Tibial nerve (tissue), 4 donors: ENCODE measurements around the gene TMEM204. TPM values are rescaled to one million over a fixed set of nuclear protein-coding genes. Genes with fewer than 3 reads are reported as not detected.

Experiments used
- DNase-seq, 2 donors: peaks; one replicate each; pipeline ENCODE4 v3.0.0-alpha.2; 2019; ENCODE audit warnings: low spot score in 2 of 2
- H3K27ac ChIP-seq, 4 donors: fragments of 200-600 bp; sonication (generic) in 3 of 4; one replicate each; pipeline ENCODE4 v1.5.1; 2017 to 2019; ENCODE audit warnings: mild to moderate bottlenecking in 1 of 4
- H3K27me3 ChIP-seq, 2 donors: fragments of 200-600 bp; sonication (generic) in 1 of 2; one replicate each; pipeline versions ENCODE4 v1.5.1 to v1.6.0; 2017 to 2019
- H3K36me3 ChIP-seq, 3 donors: fragments of 200-600 bp; sonication (generic); one replicate each; pipeline ENCODE4 v1.5.1; 2018 to 2019
- H3K4me1 ChIP-seq, 4 donors: fragments of 200-600 bp; sonication (generic) in 3 of 4; one replicate each; pipeline ENCODE4 v1.5.1; 2017 to 2019
- H3K4me3 ChIP-seq, 4 donors: fragments of 200-600 bp; sonication (generic) in 3 of 4; one replicate each; pipeline ENCODE4 v1.5.1; 2017 to 2019; ENCODE audit warnings: mild to moderate bottlenecking in 1 of 4, moderate library complexity in 1 of 4
- H3K9me3 ChIP-seq, 4 donors: fragments of 200-600 bp; sonication (generic) in 3 of 4; one replicate each; pipeline ENCODE4 v1.5.1; 2017 to 2019
- EP300 ChIP-seq, 2 donors: sonication (generic); formaldehyde crosslinking; IDR thresholded peaks; one replicate each; pipeline ENCODE4 v1.6.1; 2017; ENCODE audit warnings: antibody characterized with exemption in 2 of 2, mild to moderate bottlenecking in 1 of 2
- POLR2A ChIP-seq, 2 donors: fragments of 450-650 bp; IDR thresholded peaks; one replicate each; pipeline ENCODE4 v1.6.1; 2017; ENCODE audit warnings: antibody characterized with exemption in 2 of 2, mild to moderate bottlenecking in 2 of 2, moderate library complexity in 2 of 2
- WGBS, 2 donors: methylation state at CpG; one replicate each; pipeline ENCODE4 v1.1.5; 2018; 5-methylcytosine and 5-hydroxymethylcytosine counted together
- total RNA-seq, 4 donors: library from RNA; depleted of rRNA; stranded (reverse); fragments of >200 nt; gene quantifications; one replicate each; pipeline ENCODE4 v1.1.0, GENCODE V29; 2016
- TF ChIP-seq, protein P1 (sequence below), 5 experiments: fragments of 200-600 bp in 3 of 5; fragments of 450-650 bp in 2 of 5; sonication (generic) in 3 of 5; IDR thresholded peaks; one replicate each; pipeline ENCODE4 v1.5.1; 2016 to 2019; ENCODE audit warnings: antibody characterized with exemption in 5 of 5, mild to moderate bottlenecking in 3 of 5, moderate library complexity in 2 of 5

Gene TMEM204
- total RNA-seq, 4 donors from 2014 or later = 46.3 to 53.7 (median 48.9) TPM

DNA sequence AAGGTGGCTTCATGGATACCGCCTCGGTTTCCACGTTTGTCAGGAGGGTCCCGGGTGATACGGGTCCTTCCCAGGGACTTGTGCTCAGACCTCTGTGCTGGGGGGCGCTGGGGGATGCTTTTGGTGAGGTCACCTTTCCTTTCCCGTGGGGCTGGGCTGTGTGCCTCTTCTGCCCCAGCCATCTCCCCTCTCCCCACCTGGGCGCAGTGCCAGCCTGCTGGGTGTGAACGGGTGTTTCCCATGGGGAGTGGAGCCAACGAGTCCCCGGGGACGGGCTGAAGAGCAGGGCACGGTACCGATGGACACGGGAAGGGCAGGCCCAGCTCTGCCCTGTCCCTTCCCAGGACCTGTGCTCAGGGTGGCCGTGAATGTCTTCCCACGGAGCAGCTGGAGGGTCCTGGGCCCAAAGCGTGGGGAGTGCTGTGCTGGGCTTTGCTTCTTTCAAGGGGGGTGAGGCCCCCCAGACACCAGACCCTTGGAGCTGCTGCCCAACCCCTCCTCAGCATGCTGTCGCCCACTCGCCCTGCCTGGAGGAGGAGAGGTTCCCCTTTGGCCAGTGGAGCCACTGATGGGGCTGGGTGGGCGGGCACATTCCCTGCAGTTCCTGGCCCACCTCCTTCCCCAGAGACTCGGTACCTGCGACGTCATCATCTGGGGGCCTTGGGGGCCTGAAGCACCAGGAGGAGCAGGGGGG, 24.8 kb upstream of the TMEM204 start:
- 77 to 80% methylated on average over 15 to 24 of the region's 24 CpGs for WGBS, 2 donors
- no peak overlapping the region for H3K4me3 ChIP-seq
- H3K27ac ChIP-seq = no peak overlapping the region
- peaks cover 0 to under 1% (median 0%) of the 10 kb centered on the region in 4 donors for H3K9me3 ChIP-seq
- TF ChIP-seq POLR2A (IDR thresholded peaks at IDR 0.05) (no peak), EP300 (IDR thresholded peaks at IDR 0.05) (no peak)
- TF ChIP-seq, protein P1, sequence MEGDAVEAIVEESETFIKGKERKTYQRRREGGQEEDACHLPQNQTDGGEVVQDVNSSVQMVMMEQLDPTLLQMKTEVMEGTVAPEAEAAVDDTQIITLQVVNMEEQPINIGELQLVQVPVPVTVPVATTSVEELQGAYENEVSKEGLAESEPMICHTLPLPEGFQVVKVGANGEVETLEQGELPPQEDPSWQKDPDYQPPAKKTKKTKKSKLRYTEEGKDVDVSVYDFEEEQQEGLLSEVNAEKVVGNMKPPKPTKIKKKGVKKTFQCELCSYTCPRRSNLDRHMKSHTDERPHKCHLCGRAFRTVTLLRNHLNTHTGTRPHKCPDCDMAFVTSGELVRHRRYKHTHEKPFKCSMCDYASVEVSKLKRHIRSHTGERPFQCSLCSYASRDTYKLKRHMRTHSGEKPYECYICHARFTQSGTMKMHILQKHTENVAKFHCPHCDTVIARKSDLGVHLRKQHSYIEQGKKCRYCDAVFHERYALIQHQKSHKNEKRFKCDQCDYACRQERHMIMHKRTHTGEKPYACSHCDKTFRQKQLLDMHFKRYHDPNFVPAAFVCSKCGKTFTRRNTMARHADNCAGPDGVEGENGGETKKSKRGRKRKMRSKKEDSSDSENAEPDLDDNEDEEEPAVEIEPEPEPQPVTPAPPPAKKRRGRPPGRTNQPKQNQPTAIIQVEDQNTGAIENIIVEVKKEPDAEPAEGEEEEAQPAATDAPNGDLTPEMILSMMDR (IDR thresholded peaks at IDR 0.05) = no peak
- no peak for DNase-seq
- peaks cover 0 to 94% (median 0%) of the 10 kb centered on the region in 3 donors for H3K36me3 ChIP-seq
- no peaks in the 10 kb centered on the region for H3K4me1 ChIP-seq
- no peaks in the 10 kb centered on the region for H3K27me3 ChIP-seq

DNA sequence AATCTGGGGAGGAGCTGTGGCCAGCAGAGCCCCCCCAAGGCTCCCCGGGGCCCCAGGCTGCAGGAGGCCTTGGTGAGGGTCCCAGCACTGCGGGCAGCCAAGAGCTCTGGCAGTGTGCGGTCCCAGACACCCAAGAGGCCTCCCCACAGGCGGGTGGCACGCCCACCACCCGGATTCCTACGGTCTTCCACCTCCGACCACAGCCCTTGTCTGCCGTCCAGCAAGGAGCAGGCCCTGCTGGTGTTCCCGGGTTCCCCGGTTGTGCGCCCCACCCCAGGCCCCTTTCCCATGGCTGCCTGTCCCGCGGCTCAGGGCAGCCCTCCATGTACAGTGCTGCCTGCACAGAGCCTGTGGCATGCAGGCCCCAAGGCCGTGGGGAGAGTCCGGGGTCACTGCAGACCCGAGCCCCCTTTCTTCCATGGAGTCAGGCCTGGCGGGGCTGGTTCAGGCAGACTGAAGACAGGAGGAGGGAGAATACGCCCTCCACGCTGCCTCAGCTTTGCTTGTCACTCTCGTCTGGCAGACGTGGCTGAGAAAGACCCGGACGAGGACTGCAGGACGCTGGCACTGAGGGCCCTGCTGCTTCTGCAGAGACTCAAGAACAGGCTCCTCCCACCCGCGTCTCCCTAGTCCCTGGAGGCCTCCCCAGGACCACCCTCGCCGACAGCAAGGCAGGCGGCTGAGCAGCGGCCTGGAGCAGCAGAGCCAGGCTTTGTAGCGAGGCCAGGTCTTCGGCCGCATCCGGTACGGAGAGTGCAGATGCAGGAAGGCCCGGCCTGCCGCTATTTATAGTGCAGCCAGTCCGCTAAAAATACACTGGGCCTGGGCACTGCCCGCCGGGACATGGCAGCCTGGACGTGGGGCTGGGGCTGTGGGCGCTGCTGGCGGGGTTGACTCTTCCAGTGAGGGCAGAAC, 23.9 kb upstream of the TMEM204 start:
- H3K9me3 ChIP-seq = peaks cover 0 to 10% (median 0%) of the 10 kb centered on the region in 4 donors
- peak overlapping the region in 2 of 4 donors; percentile 8 to 43 for H3K27ac ChIP-seq
- H3K4me1 ChIP-seq = no peaks in the 10 kb centered on the region
- no peak overlapping the region for H3K4me3 ChIP-seq
- no peak for DNase-seq
- WGBS, 2 donors = 75 to 76% methylated on average over 25 to 35 of the region's 44 CpGs
- peaks cover 0 to 97% (median 0%) of the 10 kb centered on the region in 3 donors for H3K36me3 ChIP-seq
- no peaks in the 10 kb centered on the region for H3K27me3 ChIP-seq
- TF ChIP-seq EP300 (IDR thresholded peaks at IDR 0.05) = peak in 1 of 2 donors; percentile 29
- TF ChIP-seq, protein P1 (IDR thresholded peaks at IDR 0.05) = no peak

DNA sequence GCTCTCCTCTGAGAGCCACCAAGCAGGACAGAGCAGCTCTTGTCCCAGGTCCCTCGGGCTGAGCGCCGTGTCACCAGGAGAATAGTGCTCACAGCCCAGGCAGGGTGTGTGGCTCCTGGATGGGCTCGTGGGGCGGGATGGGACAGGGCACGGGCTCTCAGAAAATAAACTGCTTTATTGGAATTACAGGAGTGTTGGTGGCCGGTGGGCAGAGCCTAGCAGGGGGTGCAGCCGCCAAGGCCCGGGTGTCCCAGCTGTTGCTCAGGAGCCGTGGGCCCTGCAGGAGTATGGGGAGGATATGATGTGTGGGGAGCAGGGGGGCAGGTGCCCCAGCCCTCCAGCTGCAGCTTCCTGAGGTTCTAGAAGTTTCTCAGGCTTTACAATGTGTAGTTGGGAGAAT, 23.2 kb upstream of the TMEM204 start:
- DNase-seq = no peak
- 82 to 87% methylated on average over 10 of the region's 10 CpGs for WGBS, 2 donors
- peaks cover 0 to 17% (median 0%) of the 10 kb centered on the region in 4 donors for H3K9me3 ChIP-seq
- H3K27me3 ChIP-seq = no peaks in the 10 kb centered on the region
- TF ChIP-seq POLR2A (IDR thresholded peaks at IDR 0.05) (no peak), EP300 (IDR thresholded peaks at IDR 0.05) (no peak)
- TF ChIP-seq, protein P1 (IDR thresholded peaks at IDR 0.05) = no peak
- peak overlapping the region in 2 of 4 donors; percentile 8 to 43 for H3K27ac ChIP-seq
- no peak overlapping the region for H3K4me3 ChIP-seq
- no peaks in the 10 kb centered on the region for H3K4me1 ChIP-seq
- peaks cover 0 to 97% (median 0%) of the 10 kb centered on the region in 3 donors for H3K36me3 ChIP-seq

DNA sequence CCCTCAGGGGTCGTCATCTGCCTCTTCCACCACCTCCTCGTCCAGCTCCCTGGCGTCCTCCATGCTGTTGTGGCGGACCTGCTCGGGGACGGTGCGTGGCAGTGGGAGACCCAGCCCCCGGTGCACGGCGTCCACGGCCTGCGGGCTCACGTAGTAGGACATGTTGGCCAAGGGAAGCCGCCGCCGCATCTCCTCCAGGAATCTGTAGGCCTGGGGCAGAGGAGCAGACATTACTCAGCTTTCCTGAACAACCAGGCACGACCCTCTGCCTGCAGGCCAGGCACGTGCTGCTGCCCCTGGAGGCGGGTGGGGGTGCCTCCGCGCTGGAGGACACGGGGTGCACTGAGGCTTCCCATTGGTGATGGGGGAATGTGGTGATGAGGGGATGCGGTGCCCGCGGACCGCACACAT, 22.5 kb upstream of the TMEM204 start:
- no peaks in the 10 kb centered on the region for H3K4me1 ChIP-seq
- no peaks in the 10 kb centered on the region for H3K27me3 ChIP-seq
- DNase-seq = no peak
- WGBS, 2 donors = 88% methylated on average over 20 to 25 of the region's 26 CpGs
- no peak overlapping the region for H3K27ac ChIP-seq
- no peak overlapping the region for H3K4me3 ChIP-seq
- TF ChIP-seq, protein P1 (IDR thresholded peaks at IDR 0.05) = no peak
- TF ChIP-seq EP300 (IDR thresholded peaks at IDR 0.05) (no peak), POLR2A (IDR thresholded peaks at IDR 0.05) (no peak)
- H3K36me3 ChIP-seq = peaks cover 0 to 97% (median 0%) of the 10 kb centered on the region in 3 donors
- H3K9me3 ChIP-seq = peaks cover 0 to 20% (median 0%) of the 10 kb centered on the region in 4 donors
